K562 (cell line): Measurements from ENCODE around the gene TOMM5. TPM values are rescaled to one million over a fixed set of nuclear protein-coding genes. Genes with fewer than 3 reads are reported as not detected.

Experiments used
- BACH1 ChIP-seq: fragments of 200-800 bp; sonication (Bioruptor generic); IDR thresholded peaks from 2 replicates; pipeline ENCODE4 v1.6.1; 2016; ENCODE audit warnings: missing genetic modification characterization, missing compliant biosample characterization
- DNMT1 ChIP-seq: fragments of 450-650 bp; IDR thresholded peaks from 2 replicates; pipeline ENCODE4 v1.6.1; 2016; ENCODE audit warnings: antibody characterized with exemption, mild to moderate bottlenecking
- ELK3 ChIP-seq: fragments of 450-650 bp; formaldehyde crosslinking; IDR thresholded peaks from 2 replicates; pipeline ENCODE4 v1.4.0; 2020; ENCODE audit warnings: mild to moderate bottlenecking
- HNRNPL ChIP-seq: fragments of 200-400 bp; formaldehyde crosslinking; IDR thresholded peaks from 2 replicates; pipeline ENCODE4 v1.6.1; 2017; ENCODE audit warnings: low read depth, mild to moderate bottlenecking, low read length
- HNRNPLL ChIP-seq: fragments of 200-400 bp; formaldehyde crosslinking; IDR thresholded peaks from 2 replicates; pipeline ENCODE4 v1.6.1; 2017; ENCODE audit warnings: low read length, low read depth, mild to moderate bottlenecking; ENCODE audit not compliant: poor library complexity, severe bottlenecking
- L3MBTL2 ChIP-seq: fragments of 450-650 bp; IDR thresholded peaks from 2 replicates; pipeline ENCODE4 v1.6.1; 2016; ENCODE audit warnings: mild to moderate bottlenecking, moderate library complexity
- SIRT6 ChIP-seq: IDR thresholded peaks from one replicate; pipeline ENCODE4 v1.6.1; 2012; ENCODE audit warnings: low read depth, mild to moderate bottlenecking, control low read depth, inconsistent platforms, low read length, moderate library complexity
- SLC30A9 ChIP-seq: fragments of 250-450 bp; sonication (Bioruptor Pico); IDR thresholded peaks from 2 replicates; pipeline ENCODE4 v1.8.0; 2022; ENCODE audit warnings: mild to moderate bottlenecking, moderate library complexity
- TFAM ChIP-seq: fragments of 250-450 bp; sonication (Bioruptor Pico); conservative IDR thresholded peaks from 2 replicates; pipeline ENCODE4 v1.5.0; 2021; ENCODE audit warnings: mild to moderate bottlenecking, moderate library complexity
- ZNF197 ChIP-seq: fragments of 200-800 bp; sonication (Bioruptor generic); IDR thresholded peaks from 2 replicates; pipeline ENCODE4 v1.6.1; 2016; ENCODE audit warnings: low read depth, missing genetic modification characterization, missing compliant biosample characterization
- ZNF3 ChIP-seq: fragments of 250-450 bp; sonication (Bioruptor Pico); IDR thresholded peaks from 2 replicates; pipeline ENCODE4 v1.5.0; 2021; ENCODE audit warnings: mild to moderate bottlenecking, moderate library complexity
- ZNF449 ChIP-seq: fragments of 250-450 bp; sonication (Bioruptor Pico); IDR thresholded peaks from 2 replicates; pipeline ENCODE4 v1.8.0; 2022; ENCODE audit warnings: moderate library complexity, mild to moderate bottlenecking, inconsistent platforms
- ZNF778 ChIP-seq: fragments of 450-650 bp; formaldehyde crosslinking; IDR thresholded peaks from 2 replicates; pipeline ENCODE4 v1.4.0; 2020; ENCODE audit warnings: mild to moderate bottlenecking, moderate library complexity
- polyA plus RNA-seq, 8 experiments: library from polyadenylated mRNA; depleted of rRNA in 4 of 8; stranded (reverse) in 5 of 8; unstranded in 3 of 8; fragments of >200 nt; fragmentation: Nextera tagmentation in 2 of 8; fragmentation: Illumina TruSeq in 1 of 8; extraction: Ambion mirVana in 2 of 8; extraction: Trizol in 1 of 8; gene quantifications; 2 replicates each; pipeline versions ENCODE4 v1.2.1 to v1.2.3, GENCODE V29; 2011 to 2014; ENCODE audit warnings: inconsistent platforms in 1 of 8, missing spikeins in 1 of 8
- total RNA-seq, 7 experiments: library from RNA; depleted of rRNA in 6 of 7; stranded (reverse); fragments of >200 nt in 6 of 7; fragmentation: Illumina TruSeq in 2 of 7; extraction: Trizol in 2 of 7; gene quantifications; 2 replicates each; pipeline versions ENCODE4 v1.2.1 to v1.2.3, GENCODE V29; 2011 to 2021; ENCODE audit warnings: low replicate concordance in 1 of 7
- TF ChIP-seq, protein P1 (sequence below): IDR thresholded peaks from 2 replicates; pipeline ENCODE4 v1.6.1; 2011; ENCODE audit not compliant: insufficient read length; ENCODE audit errors: extremely low read depth
- TF ChIP-seq, protein P2 (sequence below): fragments of 450-650 bp; IDR thresholded peaks from 2 replicates; pipeline ENCODE4 v1.7.0; 2016; ENCODE audit warnings: borderline replicate concordance
- TF ChIP-seq, protein P3 (sequence below): conservative IDR thresholded peaks from 2 replicates; pipeline ENCODE4 v1.6.1; 2011; ENCODE audit warnings: low read depth, mild to moderate bottlenecking, low read length; ENCODE audit not compliant: control insufficient read depth
- TF ChIP-seq, protein P4 (sequence below), 3 experiments: fragments of 200-800 bp in 1 of 3; sonication (Bioruptor generic) in 1 of 3; sonication (generic) in 1 of 3; formaldehyde crosslinking in 1 of 3; IDR thresholded peaks; 2 replicates each; pipeline versions ENCODE4 v1.6.1 to v1.8.0; 2016 to 2022; ENCODE audit warnings: mild to moderate bottlenecking in 2 of 3, missing compliant biosample characterization in 2 of 3, missing genetic modification characterization in 2 of 3, missing genetic modification reagents in 1 of 3
- TF ChIP-seq, protein P5 (sequence below): sonication (generic); formaldehyde crosslinking; IDR thresholded peaks from 2 replicates; pipeline ENCODE4 v1.8.0; 2022; ENCODE audit warnings: mild to moderate bottlenecking, missing genetic modification reagents

TOMM5 gene
- total and polyA plus RNA-seq, 9 of the 15 experiments (the other 6 are each of a cell fraction or from before 2014, with no cell fraction given), result 262 to 1,742 (median 496) TPM

GRCh38 chr9:37592108-37592951 lies at the start of gene TOMM5 (continued):
- TF ChIP-seq SLC30A9 (CRISPR knock-in tag) (no peak), ZNF778 (CRISPR knock-in tag) (no peak), SIRT6 (no peak), HNRNPL (no peak), TFAM (CRISPR knock-in tag) (no peak), ZNF197 (no peak), ELK3 (CRISPR knock-in tag) (no peak), ZNF449 (CRISPR knock-in tag) (no peak), DNMT1 (no peak), BACH1 (tag) (no peak), L3MBTL2 (peak; percentile 97), HNRNPLL (peak; percentile 66), ZNF3 (CRISPR knock-in tag) (no peak)
- TF ChIP-seq, protein P1, sequence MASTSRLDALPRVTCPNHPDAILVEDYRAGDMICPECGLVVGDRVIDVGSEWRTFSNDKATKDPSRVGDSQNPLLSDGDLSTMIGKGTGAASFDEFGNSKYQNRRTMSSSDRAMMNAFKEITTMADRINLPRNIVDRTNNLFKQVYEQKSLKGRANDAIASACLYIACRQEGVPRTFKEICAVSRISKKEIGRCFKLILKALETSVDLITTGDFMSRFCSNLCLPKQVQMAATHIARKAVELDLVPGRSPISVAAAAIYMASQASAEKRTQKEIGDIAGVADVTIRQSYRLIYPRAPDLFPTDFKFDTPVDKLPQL, result no peak
- TF ChIP-seq, protein P2, sequence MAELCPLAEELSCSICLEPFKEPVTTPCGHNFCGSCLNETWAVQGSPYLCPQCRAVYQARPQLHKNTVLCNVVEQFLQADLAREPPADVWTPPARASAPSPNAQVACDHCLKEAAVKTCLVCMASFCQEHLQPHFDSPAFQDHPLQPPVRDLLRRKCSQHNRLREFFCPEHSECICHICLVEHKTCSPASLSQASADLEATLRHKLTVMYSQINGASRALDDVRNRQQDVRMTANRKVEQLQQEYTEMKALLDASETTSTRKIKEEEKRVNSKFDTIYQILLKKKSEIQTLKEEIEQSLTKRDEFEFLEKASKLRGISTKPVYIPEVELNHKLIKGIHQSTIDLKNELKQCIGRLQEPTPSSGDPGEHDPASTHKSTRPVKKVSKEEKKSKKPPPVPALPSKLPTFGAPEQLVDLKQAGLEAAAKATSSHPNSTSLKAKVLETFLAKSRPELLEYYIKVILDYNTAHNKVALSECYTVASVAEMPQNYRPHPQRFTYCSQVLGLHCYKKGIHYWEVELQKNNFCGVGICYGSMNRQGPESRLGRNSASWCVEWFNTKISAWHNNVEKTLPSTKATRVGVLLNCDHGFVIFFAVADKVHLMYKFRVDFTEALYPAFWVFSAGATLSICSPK, result no peak
- TF ChIP-seq, protein P3, sequence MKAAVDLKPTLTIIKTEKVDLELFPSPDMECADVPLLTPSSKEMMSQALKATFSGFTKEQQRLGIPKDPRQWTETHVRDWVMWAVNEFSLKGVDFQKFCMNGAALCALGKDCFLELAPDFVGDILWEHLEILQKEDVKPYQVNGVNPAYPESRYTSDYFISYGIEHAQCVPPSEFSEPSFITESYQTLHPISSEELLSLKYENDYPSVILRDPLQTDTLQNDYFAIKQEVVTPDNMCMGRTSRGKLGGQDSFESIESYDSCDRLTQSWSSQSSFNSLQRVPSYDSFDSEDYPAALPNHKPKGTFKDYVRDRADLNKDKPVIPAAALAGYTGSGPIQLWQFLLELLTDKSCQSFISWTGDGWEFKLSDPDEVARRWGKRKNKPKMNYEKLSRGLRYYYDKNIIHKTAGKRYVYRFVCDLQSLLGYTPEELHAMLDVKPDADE, result 0 out of 2 replicates have a peak, but pooled peaks have one; percentile 73
- TF ChIP-seq, protein P4, sequence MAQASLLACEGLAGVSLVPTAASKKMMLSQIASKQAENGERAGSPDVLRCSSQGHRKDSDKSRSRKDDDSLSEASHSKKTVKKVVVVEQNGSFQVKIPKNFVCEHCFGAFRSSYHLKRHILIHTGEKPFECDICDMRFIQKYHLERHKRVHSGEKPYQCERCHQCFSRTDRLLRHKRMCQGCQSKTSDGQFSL (CRISPR knock-in tag; IDR thresholded peaks at IDR 0.05), result no peak
- TF ChIP-seq, protein P4 (tag; IDR thresholded peaks at IDR 0.05), result no peak
- TF ChIP-seq, protein P5, sequence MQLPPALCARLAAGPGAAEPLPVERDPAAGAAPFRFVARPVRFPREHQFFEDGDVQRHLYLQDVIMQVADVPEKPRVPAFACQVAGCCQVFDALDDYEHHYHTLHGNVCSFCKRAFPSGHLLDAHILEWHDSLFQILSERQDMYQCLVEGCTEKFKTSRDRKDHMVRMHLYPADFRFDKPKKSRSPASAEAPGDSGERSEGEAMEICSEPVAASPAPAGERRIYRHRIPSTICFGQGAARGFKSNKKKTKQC (CRISPR knock-in tag), result peak; percentile 80; the same call in 1 of the 2 replicates
